ENCODE data around the gene ZNF76. TPM values are rescaled to one million over a fixed set of nuclear protein-coding genes. Genes with fewer than 3 reads are reported as not detected.

The ZNF76 gene
- total RNA-seq, 2 donors from 2014 or later: 25.4 to 26.0 TPM

DNA sequence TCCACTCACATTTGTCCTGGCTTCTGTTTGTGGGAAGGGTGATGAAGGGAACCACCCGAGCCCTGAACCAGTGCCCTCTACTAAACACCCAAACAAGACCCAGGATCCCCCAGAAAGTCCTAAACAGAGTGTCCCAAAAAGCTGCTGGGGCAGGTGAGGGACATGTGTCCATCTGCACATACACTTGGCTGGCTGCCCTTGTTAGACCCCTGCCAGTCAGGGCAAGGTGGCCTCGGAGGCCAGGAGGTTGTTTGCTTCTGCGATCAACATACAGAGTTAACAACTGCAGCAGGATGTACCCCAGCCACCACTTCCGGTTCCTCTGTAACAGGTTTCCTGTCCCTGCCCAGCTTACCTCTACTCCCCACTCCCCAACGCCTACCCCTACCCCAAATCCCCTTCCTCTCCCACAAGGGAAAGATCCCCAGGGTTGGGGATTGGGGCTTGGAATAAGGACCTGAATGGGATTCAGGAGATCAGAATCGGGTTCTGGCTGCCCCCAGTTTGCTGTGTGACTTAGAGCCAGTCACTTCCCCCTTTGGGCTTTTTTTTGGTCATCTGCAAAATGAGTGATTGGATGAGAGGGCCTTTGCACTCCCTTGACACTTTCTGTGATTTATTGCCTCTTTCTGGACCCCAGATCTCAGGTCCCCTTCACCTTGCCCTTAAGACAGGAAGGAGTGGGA is 52.0 kb downstream of the ZNF76 start:
- H3K36me3 ChIP-seq: no peaks in the 10 kb centered on the region
- no peaks in the 10 kb centered on the region for H3K9me3 ChIP-seq
- no peak overlapping the region for H3K4me3 ChIP-seq
- H3K4me1 ChIP-seq: peaks cover 0 to 17% of the 10 kb centered on the region in 2 donors
- H3K27ac ChIP-seq: no peak overlapping the region
- peak; percentile 52 for DNase-seq (ENCODE audit: low spot score)
- H3K27me3 ChIP-seq: no peaks in the 10 kb centered on the region
- TF ChIP-seq, protein P1, sequence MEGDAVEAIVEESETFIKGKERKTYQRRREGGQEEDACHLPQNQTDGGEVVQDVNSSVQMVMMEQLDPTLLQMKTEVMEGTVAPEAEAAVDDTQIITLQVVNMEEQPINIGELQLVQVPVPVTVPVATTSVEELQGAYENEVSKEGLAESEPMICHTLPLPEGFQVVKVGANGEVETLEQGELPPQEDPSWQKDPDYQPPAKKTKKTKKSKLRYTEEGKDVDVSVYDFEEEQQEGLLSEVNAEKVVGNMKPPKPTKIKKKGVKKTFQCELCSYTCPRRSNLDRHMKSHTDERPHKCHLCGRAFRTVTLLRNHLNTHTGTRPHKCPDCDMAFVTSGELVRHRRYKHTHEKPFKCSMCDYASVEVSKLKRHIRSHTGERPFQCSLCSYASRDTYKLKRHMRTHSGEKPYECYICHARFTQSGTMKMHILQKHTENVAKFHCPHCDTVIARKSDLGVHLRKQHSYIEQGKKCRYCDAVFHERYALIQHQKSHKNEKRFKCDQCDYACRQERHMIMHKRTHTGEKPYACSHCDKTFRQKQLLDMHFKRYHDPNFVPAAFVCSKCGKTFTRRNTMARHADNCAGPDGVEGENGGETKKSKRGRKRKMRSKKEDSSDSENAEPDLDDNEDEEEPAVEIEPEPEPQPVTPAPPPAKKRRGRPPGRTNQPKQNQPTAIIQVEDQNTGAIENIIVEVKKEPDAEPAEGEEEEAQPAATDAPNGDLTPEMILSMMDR (IDR thresholded peaks at IDR 0.05): no peak

DNA sequence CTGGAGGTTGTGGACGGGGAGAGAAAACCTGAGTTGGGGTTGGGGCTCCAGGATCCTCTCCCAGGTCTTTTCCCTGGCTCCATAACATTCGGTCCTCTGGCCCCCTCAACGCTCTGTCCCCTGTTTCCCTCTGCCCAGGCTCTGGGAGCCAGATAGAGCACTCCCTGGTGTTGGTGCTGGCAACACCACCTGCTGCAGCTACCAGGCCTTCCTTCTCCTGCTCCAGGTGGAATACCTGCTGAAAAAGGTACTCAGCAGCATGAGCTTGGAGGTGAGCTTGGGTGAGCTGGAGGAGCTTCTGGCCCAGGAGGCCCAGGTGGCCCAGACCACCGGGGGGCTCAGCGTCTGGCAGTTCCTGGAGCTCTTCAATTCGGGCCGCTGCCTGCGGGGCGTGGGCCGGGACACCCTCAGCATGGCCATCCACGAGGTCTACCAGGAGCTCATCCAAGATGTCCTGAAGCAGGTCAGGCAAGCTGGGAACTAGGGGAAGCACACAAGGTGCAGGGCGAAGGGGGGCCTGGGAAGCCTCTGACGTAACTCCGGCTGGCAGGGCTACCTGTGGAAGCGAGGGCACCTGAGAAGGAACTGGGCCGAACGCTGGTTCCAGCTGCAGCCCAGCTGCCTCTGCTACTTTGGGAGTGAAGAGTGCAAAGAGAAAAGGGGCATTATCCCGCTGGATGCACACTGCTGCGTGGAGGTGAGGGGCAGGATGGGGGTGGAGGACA is 52.7 kb downstream of the ZNF76 start:
- no peaks in the 10 kb centered on the region for H3K9me3 ChIP-seq
- TF ChIP-seq, protein P1 (IDR thresholded peaks at IDR 0.05): no peak
- DNase-seq (ENCODE audit: low spot score): no peak
- H3K4me1 ChIP-seq: peaks cover 0 to 15% of the 10 kb centered on the region in 2 donors
- no peak overlapping the region for H3K27ac ChIP-seq
- no peak overlapping the region for H3K4me3 ChIP-seq
- H3K36me3 ChIP-seq: no peaks in the 10 kb centered on the region
- H3K27me3 ChIP-seq: no peaks in the 10 kb centered on the region

- no peak for DNase-seq (ENCODE audit: low spot score)
- TF ChIP-seq, protein P1 (IDR thresholded peaks at IDR 0.05): no peak
- Histone ChIP-seq H3K4me1 (peaks cover 0 to 14% of the 10 kb centered on the region in 2 donors), H3K4me3 (no peak overlapping the region), H3K27me3 (no peaks in the 10 kb centered on the region), H3K9me3 (no peaks in the 10 kb centered on the region), H3K27ac (no peak overlapping the region), H3K36me3 (no peaks in the 10 kb centered on the region)
Observed at GRCh38 chr6:35312807-35313206, 53.3 kb downstream of the ZNF76 start.

GRCh38 chr6:35317483-35318195 is 58.1 kb downstream of the ZNF76 start:
- DNase-seq (ENCODE audit: low spot score): no peak
- Histone ChIP-seq H3K27ac (peak overlapping the region; percentile 43 to 49), H3K4me3 (peak overlapping the region; percentile 46 to 60), H3K4me1 (peaks cover 0 to 14% of the 10 kb centered on the region in 2 donors), H3K36me3 (no peaks in the 10 kb centered on the region), H3K9me3 (no peaks in the 10 kb centered on the region), H3K27me3 (no peaks in the 10 kb centered on the region)
- TF ChIP-seq, protein P1 (IDR thresholded peaks at IDR 0.05): no peak

- TF ChIP-seq, protein P1 (IDR thresholded peaks at IDR 0.05): no peak
- Histone ChIP-seq H3K27me3 (no peaks in the 10 kb centered on the region), H3K9me3 (no peaks in the 10 kb centered on the region), H3K4me3 (peak overlapping the region; percentile 46 to 60), H3K36me3 (no peaks in the 10 kb centered on the region), H3K27ac (peak overlapping the region; percentile 43 to 49), H3K4me1 (peaks cover 0 to 14% of the 10 kb centered on the region in 2 donors)
- DNase-seq (ENCODE audit: low spot score): peak; percentile 69
Observed at GRCh38 chr6:35318196-35319171, 58.9 kb downstream of the ZNF76 start.
